DMS114 treated with DMSO at 0.1 percent for 48 hours (cell line): Measurements from ENCODE around the gene GRN.
"Not testable (repeated sequence)": the region's sequence is repeated elsewhere in the genome, so short reads cannot be mapped to it uniquely, and the experiment has no call there.

Experiments used
- DNase-seq: peaks from one replicate; lab custom pipeline; 2025; ENCODE audit not compliant: unreplicated experiment; lab: John Stamatoyannopoulos, UW

GRN gene

DNA sequence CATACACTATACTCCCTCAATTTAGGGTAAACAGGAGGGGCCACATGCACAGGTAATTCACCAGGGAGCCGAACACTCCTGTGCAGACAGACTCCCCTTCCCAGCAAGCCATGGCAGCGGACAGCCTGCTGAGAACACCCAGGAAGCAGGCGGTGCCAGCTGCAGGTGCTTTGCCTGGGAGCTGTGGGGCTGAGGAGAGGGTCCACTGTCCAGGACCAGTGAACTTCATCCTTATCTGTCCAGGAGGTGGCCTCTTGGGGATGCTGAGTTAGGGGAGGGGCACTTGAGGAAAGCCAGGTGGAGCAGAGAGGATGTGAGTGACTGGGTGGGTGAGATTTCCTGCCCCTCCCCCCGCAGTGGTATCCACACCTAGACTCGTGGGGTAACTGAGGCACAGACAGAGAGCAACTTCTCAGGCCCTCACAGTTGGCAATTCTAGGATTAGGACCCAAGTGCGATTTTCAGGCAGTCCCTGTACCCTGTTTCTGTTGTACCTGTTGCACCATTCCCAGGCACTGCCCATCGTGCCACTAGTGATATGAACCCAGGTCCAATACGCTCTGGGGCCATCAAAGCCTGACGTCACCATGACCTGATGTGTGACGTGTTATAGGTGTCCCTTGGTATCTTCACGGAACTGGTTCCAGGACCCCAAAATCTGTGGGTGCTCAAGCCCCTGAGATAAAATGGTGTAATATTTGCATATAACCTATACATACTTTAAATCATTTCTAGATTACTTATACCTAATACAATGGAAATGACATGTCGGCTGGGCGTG is 1.2 kb downstream of the GRN start:
- no peak for DNase-seq

DNA sequence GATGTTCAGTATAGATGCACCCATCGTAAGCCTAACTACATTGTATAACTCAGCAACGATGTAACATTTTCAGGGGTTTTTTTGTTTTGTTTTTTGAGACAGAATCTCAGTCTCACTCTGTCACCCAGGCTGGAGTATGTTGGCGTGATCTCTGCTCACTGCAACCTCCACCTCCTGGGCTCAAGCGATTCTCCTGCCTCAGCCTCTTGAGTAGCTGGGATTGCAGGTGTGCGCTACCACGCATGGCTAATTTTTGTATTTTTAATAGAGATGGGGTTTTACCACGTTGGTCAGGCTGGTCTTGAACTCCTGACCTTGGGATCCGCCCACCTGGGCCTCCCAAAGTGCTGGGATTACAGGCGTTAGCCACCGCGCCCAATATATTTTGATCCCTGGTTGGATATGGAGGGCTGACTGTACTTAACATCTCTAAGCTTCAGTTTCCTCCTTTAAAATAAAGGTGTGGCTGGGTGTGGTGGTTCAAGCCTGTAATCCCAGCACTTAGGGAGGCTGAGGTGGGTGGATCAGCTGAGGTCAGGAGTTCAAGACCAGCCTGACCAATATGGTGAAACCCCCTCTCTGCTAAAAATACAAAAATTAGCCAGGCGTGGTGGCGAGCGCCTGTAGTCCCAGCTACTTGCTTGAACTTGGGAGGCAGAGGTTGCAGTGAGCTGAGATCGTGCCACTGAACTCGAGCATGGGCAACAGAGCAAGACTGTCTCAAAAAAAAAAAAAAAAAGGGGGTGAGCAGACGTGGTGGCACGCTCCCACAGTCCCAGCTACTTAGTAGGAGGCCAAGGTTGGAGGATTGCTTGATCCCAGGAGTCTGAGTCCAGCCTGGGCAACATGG is 2.3 kb downstream of the GRN start:
- DNase-seq, result not testable (repeated sequence)

DNA sequence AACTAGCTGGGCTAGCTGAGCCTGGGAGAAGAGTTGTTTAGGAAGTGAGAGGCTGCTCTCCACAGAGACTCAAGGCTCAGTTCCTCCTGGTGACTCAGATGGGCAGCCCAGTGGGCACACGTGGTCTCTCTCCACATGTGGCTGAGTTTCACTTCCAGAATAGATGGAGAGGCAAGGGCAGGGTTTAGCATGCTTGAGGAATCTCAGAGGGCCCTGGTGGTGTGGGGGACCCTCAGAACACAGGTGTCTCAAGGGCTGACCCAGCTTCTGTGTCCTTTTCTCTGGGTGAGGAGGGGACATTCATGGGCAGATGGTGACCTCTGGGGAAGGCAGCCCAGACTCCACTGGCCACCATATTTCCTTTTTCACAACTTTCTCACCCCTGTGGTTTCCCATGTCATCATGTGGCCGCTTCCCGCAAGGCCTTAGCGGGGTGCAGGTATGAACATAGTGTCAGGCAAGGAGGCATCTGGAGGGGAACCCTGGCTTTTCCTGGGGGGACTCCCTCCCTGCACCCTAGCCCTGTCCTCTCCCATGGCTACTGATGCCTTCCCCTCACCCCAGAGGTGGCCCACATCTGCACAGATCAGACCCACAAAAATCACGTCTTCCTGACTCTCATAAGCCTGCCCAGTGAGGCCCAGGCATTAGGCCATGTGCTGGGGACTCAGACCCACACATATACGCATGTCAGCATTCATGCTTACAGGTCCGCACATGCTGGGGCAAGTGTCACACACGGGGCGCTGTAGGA is 3.3 kb downstream of the GRN start:
- no peak for DNase-seq

DNA sequence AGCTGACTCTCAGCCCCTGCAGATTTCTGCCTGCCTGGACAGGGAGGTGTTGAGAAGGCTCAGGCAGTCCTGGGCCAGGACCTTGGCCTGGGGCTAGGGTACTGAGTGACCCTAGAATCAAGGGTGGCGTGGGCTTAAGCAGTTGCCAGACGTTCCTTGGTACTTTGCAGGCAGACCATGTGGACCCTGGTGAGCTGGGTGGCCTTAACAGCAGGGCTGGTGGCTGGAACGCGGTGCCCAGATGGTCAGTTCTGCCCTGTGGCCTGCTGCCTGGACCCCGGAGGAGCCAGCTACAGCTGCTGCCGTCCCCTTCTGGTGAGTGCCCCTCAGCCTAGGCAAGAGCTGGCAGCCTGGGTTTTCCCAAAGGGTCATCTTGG is 3.9 kb downstream of the GRN start:
- DNase-seq, result no peak

DNA sequence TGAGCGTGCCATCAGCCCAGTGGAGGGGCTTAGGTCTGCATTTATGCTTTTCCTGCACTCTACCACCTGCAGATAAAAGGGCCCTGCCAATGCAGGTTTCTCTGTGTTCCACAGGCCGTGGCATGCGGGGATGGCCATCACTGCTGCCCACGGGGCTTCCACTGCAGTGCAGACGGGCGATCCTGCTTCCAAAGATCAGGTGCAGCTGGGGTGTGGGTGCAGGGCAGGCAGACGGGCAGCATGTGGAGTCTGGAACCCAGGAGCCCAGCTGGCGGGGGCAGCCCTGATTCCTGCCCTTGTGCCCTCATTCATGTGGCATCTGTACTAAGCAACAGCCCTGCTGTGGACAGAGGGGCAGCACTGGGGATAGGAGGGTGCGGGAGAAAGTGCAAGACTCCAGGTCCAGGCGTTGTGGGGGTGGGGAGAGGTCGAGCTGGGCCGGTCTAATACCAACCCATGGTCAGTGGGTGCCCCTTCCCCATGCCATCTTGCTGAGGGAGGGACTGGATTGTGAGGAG is 4.5 kb downstream of the GRN start:
- no peak for DNase-seq

DNA sequence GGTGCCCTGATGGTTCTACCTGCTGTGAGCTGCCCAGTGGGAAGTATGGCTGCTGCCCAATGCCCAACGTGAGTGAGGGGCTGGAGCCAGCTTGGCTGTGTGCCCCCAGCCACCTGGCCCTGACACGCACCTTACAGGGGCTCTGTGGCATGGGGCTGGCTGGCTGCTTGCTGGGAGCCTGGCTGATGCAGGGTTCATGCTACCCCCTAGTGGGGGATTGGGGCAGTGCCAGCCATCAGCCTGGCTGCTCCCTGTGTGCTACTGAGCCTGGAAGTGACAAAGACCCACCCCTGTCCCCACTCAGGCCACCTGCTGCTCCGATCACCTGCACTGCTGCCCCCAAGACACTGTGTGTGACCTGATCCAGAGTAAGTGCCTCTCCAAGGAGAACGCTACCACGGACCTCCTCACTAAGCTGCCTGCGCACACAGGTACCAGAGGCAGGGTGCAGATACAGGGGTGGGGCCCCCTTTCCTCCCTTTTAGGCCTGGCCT is 5.7 kb downstream of the GRN start:
- DNase-seq, result peak; percentile 18

DNA sequence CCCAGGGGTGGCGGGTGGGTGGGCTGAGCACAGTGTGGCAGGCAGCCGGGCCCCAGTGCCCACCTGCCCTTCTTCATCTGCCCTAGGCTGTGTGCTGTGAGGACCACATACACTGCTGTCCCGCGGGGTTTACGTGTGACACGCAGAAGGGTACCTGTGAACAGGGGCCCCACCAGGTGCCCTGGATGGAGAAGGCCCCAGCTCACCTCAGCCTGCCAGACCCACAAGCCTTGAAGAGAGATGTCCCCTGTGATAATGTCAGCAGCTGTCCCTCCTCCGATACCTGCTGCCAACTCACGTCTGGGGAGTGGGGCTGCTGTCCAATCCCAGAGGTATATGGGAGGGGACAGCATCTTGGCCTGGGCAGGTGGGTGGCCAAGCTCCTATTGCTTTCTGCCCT is 6.4 kb downstream of the GRN start:
- no peak for DNase-seq

DNA sequence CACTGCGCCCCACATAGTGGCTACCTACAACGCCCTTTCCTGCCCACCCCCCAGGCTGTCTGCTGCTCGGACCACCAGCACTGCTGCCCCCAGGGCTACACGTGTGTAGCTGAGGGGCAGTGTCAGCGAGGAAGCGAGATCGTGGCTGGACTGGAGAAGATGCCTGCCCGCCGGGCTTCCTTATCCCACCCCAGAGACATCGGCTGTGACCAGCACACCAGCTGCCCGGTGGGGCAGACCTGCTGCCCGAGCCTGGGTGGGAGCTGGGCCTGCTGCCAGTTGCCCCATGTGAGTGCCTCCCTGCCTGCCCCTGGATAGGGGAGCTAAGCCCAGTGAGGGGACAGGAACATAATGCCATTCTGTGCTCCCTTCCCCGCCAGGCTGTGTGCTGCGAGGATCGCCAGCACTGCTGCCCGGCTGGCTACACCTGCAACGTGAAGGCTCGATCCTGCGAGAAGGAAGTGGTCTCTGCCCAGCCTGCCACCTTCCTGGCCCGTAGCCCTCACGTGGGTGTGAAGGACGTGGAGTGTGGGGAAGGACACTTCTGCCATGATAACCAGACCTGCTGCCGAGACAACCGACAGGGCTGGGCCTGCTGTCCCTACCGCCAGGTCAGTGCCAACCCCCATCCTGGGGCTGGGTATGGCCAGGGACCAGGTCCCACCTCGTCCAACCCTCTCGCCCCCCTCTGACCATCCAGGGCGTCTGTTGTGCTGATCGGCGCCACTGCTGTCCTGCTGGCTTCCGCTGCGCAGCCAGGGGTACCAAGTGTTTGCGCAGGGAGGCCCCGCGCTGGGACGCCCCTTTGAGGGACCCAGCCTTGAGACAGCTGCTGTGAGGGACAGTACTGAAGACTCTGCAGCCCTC is 7.1 kb downstream of the GRN start:
- no peak for DNase-seq

DNA sequence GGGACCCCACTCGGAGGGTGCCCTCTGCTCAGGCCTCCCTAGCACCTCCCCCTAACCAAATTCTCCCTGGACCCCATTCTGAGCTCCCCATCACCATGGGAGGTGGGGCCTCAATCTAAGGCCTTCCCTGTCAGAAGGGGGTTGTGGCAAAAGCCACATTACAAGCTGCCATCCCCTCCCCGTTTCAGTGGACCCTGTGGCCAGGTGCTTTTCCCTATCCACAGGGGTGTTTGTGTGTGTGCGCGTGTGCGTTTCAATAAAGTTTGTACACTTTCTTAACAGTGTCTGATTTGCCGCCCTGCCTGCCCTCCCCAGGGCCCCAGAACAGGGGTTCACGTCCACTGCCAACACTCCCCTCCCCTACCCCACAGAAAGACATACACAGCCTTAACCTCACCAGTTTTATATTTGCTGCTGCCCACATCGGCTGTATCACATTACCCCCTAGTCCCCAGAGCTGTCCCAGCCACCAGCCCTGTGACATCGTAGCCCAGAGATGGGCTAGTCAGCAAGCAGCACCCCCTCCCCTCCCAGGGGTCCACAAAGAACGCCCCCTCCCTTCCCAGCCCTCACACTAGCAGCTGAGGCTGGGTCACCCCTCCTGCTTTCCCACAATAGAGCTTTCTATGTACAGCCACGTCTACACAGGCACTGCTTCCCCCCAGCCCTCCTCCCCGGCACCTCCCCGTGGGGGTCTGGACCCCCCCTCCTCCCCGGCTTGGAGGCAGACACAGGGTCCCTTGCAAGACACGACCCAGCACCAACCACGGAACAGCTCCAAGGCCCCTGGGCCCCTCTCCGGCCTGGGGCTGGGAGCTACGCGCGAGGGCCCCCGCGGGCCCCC is 7.9 kb downstream of the GRN start:
- DNase-seq, result no peak

DNA sequence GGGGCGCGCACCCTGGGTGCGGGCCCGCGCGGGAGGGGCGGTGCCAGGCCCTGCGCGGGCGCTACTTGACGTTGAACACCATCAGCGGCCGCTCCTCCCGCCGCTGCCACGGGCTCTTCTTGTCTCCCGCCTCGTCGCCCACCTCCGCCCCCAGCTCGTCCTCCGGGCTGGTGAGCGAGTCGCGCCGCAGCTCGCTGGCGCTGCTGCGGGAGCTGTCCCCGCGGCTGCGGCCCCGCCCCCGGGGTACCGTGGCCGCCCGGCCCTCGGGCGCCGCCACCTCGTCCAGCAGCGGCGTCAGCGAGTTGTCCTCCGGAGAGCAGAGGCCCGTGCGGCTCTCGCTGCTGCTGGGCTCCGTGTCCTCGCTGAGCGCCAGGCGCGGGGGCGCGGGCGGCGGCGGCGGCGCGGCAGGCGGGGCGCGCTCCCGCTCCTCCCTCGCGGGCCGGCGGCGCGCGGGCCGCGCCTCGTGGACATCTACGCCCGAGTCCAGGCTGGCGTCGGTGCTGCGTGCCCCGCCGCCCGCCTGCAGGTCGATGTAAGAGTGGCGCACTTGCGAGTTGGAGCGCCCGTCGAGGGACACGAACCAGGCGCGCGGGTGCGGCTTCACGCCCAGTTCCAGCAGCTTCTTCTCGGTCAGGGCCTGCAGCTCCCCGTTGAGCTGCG is 8.7 kb downstream of the GRN start:
- DNase-seq, result no peak

DNA sequence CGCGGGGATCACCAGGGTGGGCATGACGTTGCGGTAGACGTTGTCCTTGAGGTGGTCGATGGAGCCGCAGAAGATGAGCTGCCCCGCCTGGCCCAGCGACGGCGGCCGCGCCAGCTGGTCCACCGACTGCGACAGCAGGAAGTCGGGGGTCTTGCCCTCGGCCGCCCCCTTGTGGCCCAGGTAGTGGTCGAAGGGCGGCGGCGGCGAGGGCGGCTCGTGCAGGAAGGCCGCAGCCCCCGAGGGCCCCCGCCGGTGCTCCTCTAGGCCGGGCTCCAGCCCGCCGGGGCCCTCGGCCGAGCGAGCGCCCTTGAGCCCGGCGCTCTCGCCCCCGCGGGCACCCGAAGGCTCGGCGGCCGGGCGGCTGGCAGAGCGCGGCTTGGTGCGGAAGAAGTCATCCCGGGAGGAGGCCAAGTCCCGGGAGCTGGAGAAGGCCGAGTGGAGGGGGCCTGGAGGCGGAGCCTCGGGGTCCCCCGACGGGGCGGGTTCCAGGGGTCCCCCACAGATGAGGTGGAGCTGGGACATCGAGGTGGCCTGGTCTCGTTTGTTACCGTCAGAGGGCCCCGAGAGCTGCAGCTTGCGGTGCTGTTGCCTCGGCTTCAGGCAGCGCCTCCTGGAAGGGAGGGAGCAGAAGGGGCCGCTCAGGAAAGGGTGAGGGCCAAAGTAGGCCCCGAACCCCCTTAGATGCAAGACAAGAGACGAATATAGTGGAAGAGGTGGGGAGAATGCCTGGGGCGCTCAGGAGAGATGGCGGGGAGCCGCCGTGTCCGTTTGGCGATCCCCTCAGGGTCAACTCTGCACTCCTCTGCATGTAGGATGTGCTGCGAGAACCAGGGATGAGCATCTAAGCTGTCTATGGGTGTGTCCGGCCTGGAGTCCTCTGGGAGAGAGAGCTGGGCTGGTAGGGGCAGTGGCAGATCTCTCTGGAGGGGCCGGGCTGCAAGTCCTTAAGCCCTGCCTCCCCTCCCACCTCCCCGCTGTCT is 9.8 kb downstream of the GRN start:
- no peak for DNase-seq

DNA sequence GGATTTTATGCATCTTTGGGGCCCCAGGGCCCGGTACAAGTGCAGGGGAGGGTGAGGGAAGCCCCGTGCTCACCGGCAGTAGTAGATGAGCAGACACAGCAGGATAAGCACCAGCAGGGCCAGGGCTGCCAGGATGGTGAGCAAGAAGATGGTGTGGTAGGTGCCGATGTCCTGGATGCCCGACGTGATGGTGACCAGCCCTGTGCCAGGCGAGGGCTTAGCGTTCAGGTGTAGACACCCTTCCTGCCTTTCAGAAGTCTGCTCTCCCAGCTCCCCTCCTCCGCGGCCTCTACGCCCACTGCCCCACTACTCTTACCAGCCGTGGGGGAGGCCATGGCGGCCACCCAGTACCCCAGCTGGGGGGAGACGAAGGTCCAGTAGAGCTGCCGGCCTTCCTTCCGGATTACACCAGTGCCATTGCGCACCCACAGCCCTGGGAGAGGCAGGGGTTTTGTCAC is 10.6 kb downstream of the GRN start:
- no peak for DNase-seq

DNA sequence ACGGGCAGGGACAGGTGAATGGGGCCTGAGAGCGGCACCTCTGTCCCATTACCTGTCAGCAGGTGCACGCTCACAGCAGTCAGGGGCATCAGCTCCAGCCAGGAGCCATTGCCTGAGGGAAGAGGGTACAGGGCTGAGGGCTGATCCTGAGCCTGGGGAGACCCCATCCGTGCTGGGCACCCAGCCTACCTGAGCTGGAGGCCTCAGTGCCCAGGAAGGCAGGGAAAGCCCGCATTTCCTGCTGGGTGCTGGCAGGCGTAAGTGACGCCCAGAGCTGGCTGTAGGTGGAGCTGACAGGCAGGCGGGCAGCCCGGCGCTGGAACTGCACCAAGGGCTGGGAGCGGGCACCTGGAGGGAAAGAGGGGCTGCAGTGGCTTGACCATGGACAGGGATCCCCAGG is 11.1 kb downstream of the GRN start:
- DNase-seq, result no peak

DNA sequence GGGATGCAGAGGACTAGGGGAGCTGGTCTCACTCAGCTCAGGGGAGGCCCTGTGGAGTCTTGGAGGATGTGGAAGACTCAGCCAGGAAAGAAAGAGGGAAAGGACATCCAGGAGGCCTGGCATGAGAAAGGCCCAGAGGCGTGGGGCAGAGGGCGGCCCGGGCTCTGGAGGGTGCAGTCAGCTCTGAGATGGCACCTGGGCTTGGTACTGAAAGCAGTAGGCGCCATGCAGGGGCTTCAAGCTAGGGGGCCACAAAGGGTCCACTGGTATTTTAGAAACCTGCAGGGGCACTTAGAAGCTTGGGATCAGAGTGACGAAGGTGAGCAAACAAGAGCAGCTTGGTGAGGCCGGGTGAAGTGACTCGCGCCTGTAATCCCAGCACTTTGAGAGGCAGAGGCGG is 13.0 kb downstream of the GRN start:
- DNase-seq, result no peak

DNA sequence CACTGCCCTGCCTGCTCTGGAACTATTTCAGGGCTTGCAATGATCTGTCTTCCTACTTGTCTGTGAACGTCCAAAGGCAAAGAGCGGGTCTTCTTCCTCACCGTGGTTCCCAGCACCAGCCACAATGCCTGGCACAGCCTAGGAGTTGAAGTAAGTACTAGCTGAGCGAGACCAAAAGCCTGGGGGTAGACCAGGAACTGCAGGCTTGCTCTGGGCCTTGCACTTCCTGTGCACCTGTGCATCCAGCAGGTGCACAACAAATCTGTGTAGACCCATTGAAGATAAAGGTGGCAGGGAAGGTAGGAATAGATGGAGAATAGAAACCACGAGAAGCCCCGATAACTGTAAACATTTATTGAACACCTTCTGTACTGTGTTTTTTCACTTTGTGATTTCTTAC is 13.9 kb downstream of the GRN start:
- DNase-seq, result no peak

DNA sequence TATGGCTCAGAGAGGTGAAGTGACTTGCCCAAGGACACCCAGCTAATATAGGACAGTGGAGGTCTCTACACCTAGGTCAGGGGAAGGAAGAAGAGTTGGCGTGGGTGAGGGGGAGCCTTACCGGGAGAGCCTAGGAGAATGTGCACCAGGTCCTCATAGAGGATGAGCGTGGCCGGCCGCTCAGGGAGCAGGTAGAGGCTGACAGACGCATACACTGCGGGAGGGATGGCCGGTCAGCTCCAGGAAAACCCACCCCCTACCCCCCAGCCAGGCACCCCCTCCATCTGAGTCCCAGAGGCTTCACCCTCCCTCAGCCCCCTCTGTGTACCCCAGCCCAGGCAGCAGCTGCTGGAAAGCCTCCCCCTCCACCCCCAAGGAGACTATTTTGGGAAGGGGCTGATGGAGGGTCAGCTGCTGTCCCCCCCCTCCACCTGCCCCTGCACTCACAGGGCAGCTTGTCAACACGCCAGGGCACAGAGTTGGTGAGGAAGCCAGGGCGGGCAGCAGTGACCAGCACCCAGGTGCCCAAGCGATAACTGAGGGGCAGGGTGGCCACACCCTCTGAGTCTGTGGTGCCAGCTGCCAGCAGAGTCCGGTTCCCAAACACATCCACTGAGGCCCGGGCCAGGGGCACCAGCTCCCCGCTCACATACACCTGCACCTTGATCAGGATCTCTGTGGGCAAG is 14.5 kb downstream of the GRN start:
- DNase-seq, result no peak

DNA sequence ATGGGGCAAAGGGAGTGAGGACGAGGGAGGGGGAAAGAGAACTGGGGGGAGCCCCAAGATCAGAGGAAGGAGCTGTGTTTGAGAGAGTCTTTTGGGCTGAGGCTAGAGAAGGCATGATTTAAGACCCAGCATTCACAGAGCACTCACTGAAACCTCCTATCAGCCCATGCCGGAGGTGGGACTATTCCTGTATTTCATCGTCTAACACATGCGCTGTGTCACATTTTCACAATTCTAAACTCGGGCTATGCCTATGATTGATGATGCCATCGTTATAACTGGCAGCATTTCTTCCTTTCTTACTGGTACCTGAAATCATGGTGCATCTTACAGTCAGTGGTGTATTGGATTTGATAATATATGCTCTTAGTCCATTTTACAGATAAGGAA is 15.0 kb downstream of the GRN start:
- DNase-seq, result no peak
